B cell (primary cell): ENCODE measurements around the gene EML3. TPM values are rescaled to one million over a fixed set of nuclear protein-coding genes. Genes with fewer than 3 reads are reported as not detected.

Source experiments
- ATAC-seq: fragments of 200-7000 bp; cut with Tn5 transposase; one replicate; pipeline ENCODE4 v1.10.0; 2021; ENCODE audit warnings: low read depth, mild to moderate bottlenecking, moderate number of reproducible peaks, moderate library complexity
- CTCF ChIA-PET: fragments of 350-600 bp; sonication (Branson Sonifier 250); formaldehyde crosslinking; loops from one replicate; lab custom pipeline; 2021; ENCODE audit warnings: antibody characterized with exemption, inconsistent platforms; lab: Charles Lee
- POLR2A ChIA-PET: fragments of 350-600 bp; sonication (Branson Sonifier 250); formaldehyde crosslinking; loops from one replicate; lab custom pipeline; 2021; ENCODE audit warnings: antibody characterized with exemption; lab: Charles Lee
- DNase-seq: peaks from one replicate; pipeline ENCODE4 v3.0.0; 2013
- H2AFZ ChIP-seq: 2 replicates; pipeline ENCODE4 v1.6.1; 2012; ENCODE audit warnings: mild to moderate bottlenecking, low read depth, low read length; ENCODE audit not compliant: insufficient read depth, poor library complexity, severe bottlenecking
- H3K27ac ChIP-seq, 2 donors: 1 replicate in 1 of 2; 2 replicates in 1 of 2; pipeline ENCODE4 v1.5.1; 2012 to 2013; ENCODE audit warnings: low read length in 2 of 2, mild to moderate bottlenecking in 2 of 2, moderate library complexity in 1 of 2
- H3K27me3 ChIP-seq, 4 experiments: fragments of 200-600 bp in 1 of 4; sonication (generic) in 1 of 4; replicated peaks in 1 of 4; 1 replicate in 2 of 4; 2 replicates in 2 of 4; pipeline versions ENCODE4 v1.6.1 to v1.7.0; 2013 to 2016; ENCODE audit warnings: low read length in 3 of 4, mild to moderate bottlenecking in 2 of 4, mixed read lengths in 1 of 4, moderate library complexity in 1 of 4; ENCODE audit not compliant: insufficient read depth in 4 of 4, control insufficient read depth in 3 of 4; ENCODE audit errors: control extremely low read depth in 1 of 4
- H3K36me3 ChIP-seq, 2 experiments: replicated peaks in 1 of 2; 1 replicate in 1 of 2; 2 replicates in 1 of 2; pipeline versions ENCODE4 v1.6.1 to v1.7.1; 2013; ENCODE audit warnings: low read length in 1 of 2; ENCODE audit not compliant: insufficient read depth in 2 of 2, control insufficient read depth in 1 of 2; ENCODE audit errors: control extremely low read depth in 1 of 2, extremely low read depth in 1 of 2
- H3K4me1 ChIP-seq, 2 donors: fragments of 200-600 bp in 1 of 2; sonication (generic) in 1 of 2; 1 replicate in 1 of 2; 2 replicates in 1 of 2; pipeline versions ENCODE4 v1.5.1 to v1.6.1; 2013 to 2017; ENCODE audit warnings: low read length in 2 of 2; ENCODE audit not compliant: control insufficient read depth in 2 of 2, insufficient read depth in 2 of 2
- H3K4me2 ChIP-seq: replicated peaks from 2 replicates; pipeline ENCODE3; 2012; ENCODE audit warnings: mild to moderate bottlenecking, low read depth, low read length; ENCODE audit not compliant: poor library complexity, severe bottlenecking
- H3K4me3 ChIP-seq, 5 experiments: fragments of 200-600 bp in 1 of 5; sonication (generic) in 1 of 5; 1 replicate in 3 of 5; 2 replicates in 2 of 5; pipeline versions ENCODE4 v1.5.1 to v1.7.0; 2011 to 2016; ENCODE audit warnings: low read length in 4 of 5, mild to moderate bottlenecking in 4 of 5, low read depth in 2 of 5, control low read depth in 1 of 5, moderate library complexity in 1 of 5; ENCODE audit not compliant: insufficient read depth in 1 of 5; ENCODE audit errors: control extremely low read depth in 1 of 5, extremely low read depth in 1 of 5
- H3K79me2 ChIP-seq: fragments of 200-600 bp; sonication (generic); one replicate; pipeline ENCODE4 v1.6.0; 2016; ENCODE audit warnings: low read length; ENCODE audit not compliant: control insufficient read depth, insufficient read depth
- H3K9ac ChIP-seq: fragments of 200-600 bp; sonication (generic); 2 replicates; pipeline ENCODE4 v1.6.1; 2017; ENCODE audit warnings: mild to moderate bottlenecking, low read length, moderate library complexity
- H3K9me3 ChIP-seq, 3 donors: one replicate each; pipeline versions ENCODE4 v1.6.1 to v1.7.1; 2013; ENCODE audit warnings: low read length in 2 of 3; ENCODE audit not compliant: control insufficient read depth in 2 of 3, insufficient read depth in 1 of 3; ENCODE audit errors: control extremely low read depth in 1 of 3
- H4K20me1 ChIP-seq: 2 replicates; pipeline ENCODE4 v1.6.0; 2012; ENCODE audit warnings: mild to moderate bottlenecking, low read length; ENCODE audit not compliant: insufficient read depth, control insufficient read depth, poor library complexity, severe bottlenecking
- H3K27ac Mint-ChIP-seq: one replicate; pipeline ENCODE4 v1.8.0; 2021; ENCODE audit warnings: mixed read lengths
- H3K27me3 Mint-ChIP-seq: one replicate; pipeline ENCODE4 v1.8.0; 2021; ENCODE audit warnings: mixed read lengths
- H3K4me1 Mint-ChIP-seq: one replicate; pipeline ENCODE4 v1.8.0; 2021; ENCODE audit warnings: mixed read lengths
- H3K4me3 Mint-ChIP-seq: one replicate; pipeline ENCODE4 v1.8.0; 2021; ENCODE audit warnings: mixed read lengths
- H3K9me3 Mint-ChIP-seq: one replicate; pipeline ENCODE4 v1.8.0; 2022; ENCODE audit warnings: mixed read lengths; ENCODE audit not compliant: insufficient read depth
- CTCF ChIP-seq: fragments of 200-600 bp; IDR thresholded peaks from one replicate; pipeline ENCODE4 v1.8.0; 2022; ENCODE audit warnings: antibody characterized with exemption, mild to moderate bottlenecking
- EZH2 ChIP-seq: IDR thresholded peaks from 2 replicates; pipeline ENCODE4 v1.6.1; 2012; ENCODE audit warnings: borderline replicate concordance, low read depth, mild to moderate bottlenecking, moderate library complexity, low read length; ENCODE audit not compliant: insufficient read depth, poor library complexity, severe bottlenecking
- WGBS: methylation state at CpG from one replicate; pipeline ENCODE4 v1.1.5; 2013; ENCODE audit warnings: missing lambda C conversion rate; ENCODE audit not compliant: insufficient coverage; 5-methylcytosine and 5-hydroxymethylcytosine counted together
- intact Hi-C: fragments of 100-400 bp; cut with micrococcal nuclease; formaldehyde crosslinking; loops from one replicate; pipeline ENCODE4 v1.10.0; 2022
- polyA plus RNA-seq: library from polyadenylated mRNA; depleted of rRNA; stranded (reverse); fragments of >200 nt; gene quantifications from 2 replicates; pipeline ENCODE4 v1.2.3, GENCODE V29; 2012
- total RNA-seq, 2 donors: library from RNA; stranded (reverse); fragments of 120-200 nt in 1 of 2; gene quantifications; 1 replicate in 1 of 2; 2 replicates in 1 of 2; pipeline versions ENCODE4 v1.2.3 to v1.2.4, GENCODE V29; 2013 to 2022

EML3 gene
- total and polyA plus RNA-seq, 2 donors (not counting 1 experiment from before 2014, with no cell fraction given) = 127 to 128 TPM

GRCh38 chr11:62577046-62577714 lies 35.4 kb downstream of the EML3 start:
- H3K4me2 ChIP-seq = no peak overlapping the region
- ChIA-PET CTCF (interaction anchor here (0.7 to 2.8 kb wide), 2 partner anchors 14 to 147 kb away, joined by 4 to 10 read pairs; partner anchors contain the start of gene TUT1), POLR2A (interaction anchor here (0.7 to 0.8 kb wide), 2 partner anchors 14 to 129 kb away, joined by 3 to 8 read pairs; partner anchors contain the start of gene TUT1)
- H3K79me2 ChIP-seq = peaks cover 9% of the 10 kb centered on the region
- H4K20me1 ChIP-seq = no peaks in the 10 kb centered on the region
- H3K27me3 ChIP-seq = no peaks in the 10 kb centered on the region
- H3K36me3 ChIP-seq = peaks cover 0 to 39% of the 10 kb centered on the region in 2 experiments
- H2AFZ ChIP-seq = no peak overlapping the region
- Mint-ChIP-seq H3K9me3 (no peaks in the 10 kb centered on the region), H3K4me1 (peaks cover 28% of the 10 kb centered on the region), H3K27me3 (no peaks in the 10 kb centered on the region), H3K27ac (no peak overlapping the region), H3K4me3 (no peak overlapping the region)
- DNase-seq = no peak
- TF ChIP-seq CTCF (no peak), EZH2 (no peak)
- peaks cover 11 to 25% of the 10 kb centered on the region in 2 donors for H3K4me1 ChIP-seq
- no peak for ATAC-seq
- H3K4me3 ChIP-seq = no peak overlapping the region
- intact Hi-C loops = no loop called here
- H3K9me3 ChIP-seq = peaks cover 0 to 3% (median 0%) of the 10 kb centered on the region in 3 donors
- H3K27ac ChIP-seq = no peak overlapping the region
- no peak overlapping the region for H3K9ac ChIP-seq
- WGBS = 100% methylated on average over 8 of the region's 12 CpGs

- DNase-seq (no peak), ATAC-seq (no peak)
- Histone ChIP-seq H2AFZ (no peak overlapping the region), H3K36me3 (peaks cover 4 to 38% of the 10 kb centered on the region in 2 experiments), H3K4me2 (no peak overlapping the region), H3K79me2 (peaks cover 15% of the 10 kb centered on the region), H3K9ac (no peak overlapping the region), H3K4me3 (no peak overlapping the region), H3K27me3 (no peaks in the 10 kb centered on the region), H3K27ac (no peak overlapping the region), H3K9me3 (peaks cover 0 to 3% (median 0%) of the 10 kb centered on the region in 3 donors), H4K20me1 (no peaks in the 10 kb centered on the region), H3K4me1 (peaks cover 12 to 25% of the 10 kb centered on the region in 2 donors)
- peaks cover 40% of the 10 kb centered on the region for H3K4me1 Mint-ChIP-seq
- CTCF ChIA-PET = no interaction called here
- WGBS = 98% methylated on average over 12 of the region's 14 CpGs
- peak overlapping the region; percentile 92 for H3K4me3 Mint-ChIP-seq
- H3K27ac Mint-ChIP-seq = peak overlapping the region; percentile 69
- TF ChIP-seq CTCF (no peak), EZH2 (no peak)
- no peaks in the 10 kb centered on the region for H3K9me3 Mint-ChIP-seq
- intact Hi-C loops = loop anchor here (2.0 kb wide), 1 partner anchor 305 kb away; the partner anchor contains the start of gene SLC3A2
- H3K27me3 Mint-ChIP-seq = no peaks in the 10 kb centered on the region
- POLR2A ChIA-PET = interaction anchor here (0.5 to 2.3 kb wide), 2 partner anchors 16 to 204 kb away, joined by 3 to 35 read pairs; partner anchors contain the start of gene TUT1
These were observed 36.7 kb downstream of the EML3 start for GRCh38 chr11:62575837-62576236.
